ENCODE results near the gene GRPR.

GRPR gene

DNA sequence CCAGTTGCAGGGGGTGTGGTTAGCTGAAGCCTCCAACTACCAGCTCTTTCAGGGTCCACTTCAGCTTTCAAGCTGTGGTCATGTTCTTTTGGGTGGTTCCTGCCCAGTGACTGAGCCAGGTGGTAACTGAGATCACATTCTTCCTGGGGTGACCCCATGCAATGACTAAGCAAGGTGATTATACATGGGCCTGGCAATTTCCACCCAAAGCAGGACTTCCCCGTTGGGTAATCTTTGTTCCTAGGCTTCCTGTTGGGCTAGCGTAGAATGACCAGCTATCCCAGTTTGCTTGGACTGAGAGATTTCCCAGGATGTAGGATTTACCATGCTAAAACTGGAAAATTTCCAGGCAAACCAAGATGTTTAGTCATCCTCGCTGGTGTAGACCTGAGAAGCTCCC is 25.5 kb downstream of the GRPR start:
- H2BK120ac ChIP-seq (ENCODE audit: low read depth, low read length): no peak overlapping the region
- H3K4me2 ChIP-seq (ENCODE audit: low read length, poor library complexity, severe bottlenecking): no peak overlapping the region
- no peak overlapping the region for H3K23ac ChIP-seq (ENCODE audit: low read length in 2 of 2)
- H2BK5ac ChIP-seq (ENCODE audit: low read depth, low read length, poor library complexity, severe bottlenecking): no peak overlapping the region
- no peak overlapping the region for H3K14ac ChIP-seq (ENCODE audit: low read length in 2 of 2)
- H3K36me3 ChIP-seq (ENCODE audit: control insufficient read depth in 1 of 2, insufficient read depth in 2 of 2, low read depth in 1 of 2, low read length in 2 of 2): no peaks in the 10 kb centered on the region
- no peak overlapping the region for H3K4me3 ChIP-seq (ENCODE audit: insufficient read depth in 1 of 2, low read depth in 1 of 2, low read length in 2 of 2)
- no peak overlapping the region for H3K4ac ChIP-seq (ENCODE audit: low read depth in 1 of 2, low read length in 2 of 2)
- no peak overlapping the region for H4K91ac ChIP-seq (ENCODE audit: low read length)
- no peak overlapping the region for H4K8ac ChIP-seq (ENCODE audit: low read length)
- no peak overlapping the region for H2AFZ ChIP-seq (ENCODE audit: low read depth, low read length)
- H2BK15ac ChIP-seq (ENCODE audit: low read depth, poor library complexity, severe bottlenecking): no peak overlapping the region
- H3K4me1 ChIP-seq (ENCODE audit: control insufficient read depth, insufficient read depth, low read depth, low read length): no peaks in the 10 kb centered on the region
- no peaks in the 10 kb centered on the region for H3K9me3 ChIP-seq (ENCODE audit: control insufficient read depth, low read length)
- no peak overlapping the region for H2AK5ac ChIP-seq (ENCODE audit: low read length, severe bottlenecking)
- 67% methylated on average over 3 of the region's 3 CpGs for WGBS
- H3K79me1 ChIP-seq (replicated peaks; ENCODE audit: low read length, poor library complexity, severe bottlenecking): no peaks in the 10 kb centered on the region
- no peak for DNase-seq
- H3K27me3 ChIP-seq (ENCODE audit: control insufficient read depth in 1 of 2, insufficient read depth in 1 of 2, low read length in 2 of 2): no peaks in the 10 kb centered on the region
- no peak overlapping the region for H3K27ac ChIP-seq (ENCODE audit: low read length, poor library complexity, severe bottlenecking)
- H2BK12ac ChIP-seq (ENCODE audit: low read length in 2 of 2): no peak overlapping the region
- no peak overlapping the region for H3K9ac ChIP-seq (ENCODE audit: low read length)
- H3K18ac ChIP-seq (ENCODE audit: low read depth in 1 of 2, low read length in 2 of 2): peak overlapping the region in 1 of 2 experiments; percentile 21

- Histone ChIP-seq H4K8ac (ENCODE audit: low read length) (no peak overlapping the region), H3K4ac (ENCODE audit: low read depth in 1 of 2, low read length in 2 of 2) (no peak overlapping the region), H3K9ac (ENCODE audit: low read length) (no peak overlapping the region), H2BK12ac (ENCODE audit: low read length in 2 of 2) (no peak overlapping the region), H3K4me1 (ENCODE audit: control insufficient read depth, insufficient read depth, low read depth, low read length) (no peaks in the 10 kb centered on the region), H2BK5ac (ENCODE audit: low read depth, low read length, poor library complexity, severe bottlenecking) (no peak overlapping the region), H3K36me3 (ENCODE audit: control insufficient read depth in 1 of 2, insufficient read depth in 2 of 2, low read depth in 1 of 2, low read length in 2 of 2) (no peaks in the 10 kb centered on the region), H3K27ac (ENCODE audit: low read length, poor library complexity, severe bottlenecking) (no peak overlapping the region), H2AK5ac (ENCODE audit: low read length, severe bottlenecking) (no peak overlapping the region), H3K18ac (ENCODE audit: low read depth in 1 of 2, low read length in 2 of 2) (no peak overlapping the region), H2BK15ac (ENCODE audit: low read depth, poor library complexity, severe bottlenecking) (no peak overlapping the region), H3K14ac (ENCODE audit: low read length in 2 of 2) (no peak overlapping the region), H2BK120ac (ENCODE audit: low read depth, low read length) (no peak overlapping the region), H2AFZ (ENCODE audit: low read depth, low read length) (no peak overlapping the region), H3K23ac (ENCODE audit: low read length in 2 of 2) (no peak overlapping the region), H4K91ac (ENCODE audit: low read length) (no peak overlapping the region), H3K4me3 (ENCODE audit: insufficient read depth in 1 of 2, low read depth in 1 of 2, low read length in 2 of 2) (no peak overlapping the region), H3K79me1 (replicated peaks; ENCODE audit: low read length, poor library complexity, severe bottlenecking) (no peaks in the 10 kb centered on the region), H3K4me2 (ENCODE audit: low read length, poor library complexity, severe bottlenecking) (no peak overlapping the region), H3K9me3 (ENCODE audit: control insufficient read depth, low read length) (no peaks in the 10 kb centered on the region), H3K27me3 (ENCODE audit: control insufficient read depth in 1 of 2, insufficient read depth in 1 of 2, low read length in 2 of 2) (peaks cover 0 to 5% of the 10 kb centered on the region in 2 experiments)
- WGBS: 100% methylated on average over 2 of the region's 5 CpGs
- DNase-seq: no peak
These were observed 32.3 kb downstream of the GRPR start for GRCh38 chrX:16155581-16156096.

DNA sequence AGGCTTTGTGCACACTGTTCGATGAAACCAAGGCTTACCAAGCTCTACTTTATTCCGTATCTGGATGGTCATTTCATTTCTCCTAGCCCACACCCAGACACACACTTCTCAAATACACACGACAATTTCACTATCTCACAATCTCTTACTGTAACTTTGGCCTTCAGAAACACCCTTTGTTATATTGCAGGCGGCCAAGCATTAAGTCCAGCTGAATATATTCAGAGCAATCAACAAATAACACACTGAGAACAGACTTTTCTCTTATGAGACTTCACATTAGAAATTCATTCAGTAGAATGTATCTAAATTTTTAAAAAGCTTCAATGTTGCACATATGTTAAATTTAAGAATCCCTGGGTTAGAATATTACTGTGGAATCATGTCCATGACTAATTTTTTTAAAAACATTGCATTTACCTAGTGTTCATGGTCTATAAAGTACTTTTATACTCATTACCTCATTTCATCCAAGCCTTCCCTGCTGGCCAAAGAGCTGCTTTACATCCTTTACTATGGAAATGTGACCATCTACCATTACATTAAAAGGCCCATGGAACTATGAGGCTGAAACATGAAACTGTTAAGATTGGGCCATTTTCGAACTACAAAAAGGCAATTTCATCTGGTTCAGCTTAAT is 33.4 kb downstream of the GRPR start:
- no peak overlapping the region for H3K4ac ChIP-seq (ENCODE audit: low read depth in 1 of 2, low read length in 2 of 2)
- H3K4me1 ChIP-seq (ENCODE audit: control insufficient read depth, insufficient read depth, low read depth, low read length): peaks cover 3% of the 10 kb centered on the region
- no peaks in the 10 kb centered on the region for H3K36me3 ChIP-seq (ENCODE audit: control insufficient read depth in 1 of 2, insufficient read depth in 2 of 2, low read depth in 1 of 2, low read length in 2 of 2)
- no peak overlapping the region for H3K23ac ChIP-seq (ENCODE audit: low read length in 2 of 2)
- H2AK5ac ChIP-seq (ENCODE audit: low read length, severe bottlenecking): no peak overlapping the region
- H3K27ac ChIP-seq (ENCODE audit: low read length, poor library complexity, severe bottlenecking): no peak overlapping the region
- no peak overlapping the region for H2BK5ac ChIP-seq (ENCODE audit: low read depth, low read length, poor library complexity, severe bottlenecking)
- H3K9me3 ChIP-seq (ENCODE audit: control insufficient read depth, low read length): no peaks in the 10 kb centered on the region
- H3K14ac ChIP-seq (ENCODE audit: low read length in 2 of 2): no peak overlapping the region
- no peak overlapping the region for H3K4me3 ChIP-seq (ENCODE audit: insufficient read depth in 1 of 2, low read depth in 1 of 2, low read length in 2 of 2)
- H3K4me2 ChIP-seq (ENCODE audit: low read length, poor library complexity, severe bottlenecking): no peak overlapping the region
- no peaks in the 10 kb centered on the region for H3K79me1 ChIP-seq (replicated peaks; ENCODE audit: low read length, poor library complexity, severe bottlenecking)
- no peak overlapping the region for H2BK12ac ChIP-seq (ENCODE audit: low read length in 2 of 2)
- no peak overlapping the region for H3K18ac ChIP-seq (ENCODE audit: low read depth in 1 of 2, low read length in 2 of 2)
- no peak overlapping the region for H4K8ac ChIP-seq (ENCODE audit: low read length)
- no peak overlapping the region for H3K9ac ChIP-seq (ENCODE audit: low read length)
- H4K91ac ChIP-seq (ENCODE audit: low read length): no peak overlapping the region
- no peak overlapping the region for H2AFZ ChIP-seq (ENCODE audit: low read depth, low read length)
- no peak overlapping the region for H2BK15ac ChIP-seq (ENCODE audit: low read depth, poor library complexity, severe bottlenecking)
- 98% methylated on average over 5 of the region's 5 CpGs for WGBS
- peaks cover 0 to 5% of the 10 kb centered on the region in 2 experiments for H3K27me3 ChIP-seq (ENCODE audit: control insufficient read depth in 1 of 2, insufficient read depth in 1 of 2, low read length in 2 of 2)
- no peak for DNase-seq
- no peak overlapping the region for H2BK120ac ChIP-seq (ENCODE audit: low read depth, low read length)

GRCh38 chrX:16160729-16161128 is 37.4 kb downstream of the GRPR start:
- Histone ChIP-seq H2BK15ac (ENCODE audit: low read depth, poor library complexity, severe bottlenecking) (no peak overlapping the region), H3K18ac (ENCODE audit: low read depth in 1 of 2, low read length in 2 of 2) (no peak overlapping the region), H3K23ac (ENCODE audit: low read length in 2 of 2) (no peak overlapping the region), H3K4me2 (ENCODE audit: low read length, poor library complexity, severe bottlenecking) (no peak overlapping the region), H2BK5ac (ENCODE audit: low read depth, low read length, poor library complexity, severe bottlenecking) (no peak overlapping the region), H3K14ac (ENCODE audit: low read length in 2 of 2) (no peak overlapping the region), H3K79me1 (replicated peaks; ENCODE audit: low read length, poor library complexity, severe bottlenecking) (no peaks in the 10 kb centered on the region), H3K27me3 (ENCODE audit: control insufficient read depth in 1 of 2, insufficient read depth in 1 of 2, low read length in 2 of 2) (peaks cover 0 to 5% of the 10 kb centered on the region in 2 experiments), H2AK5ac (ENCODE audit: low read length, severe bottlenecking) (no peak overlapping the region), H2BK120ac (ENCODE audit: low read depth, low read length) (no peak overlapping the region), H3K9me3 (ENCODE audit: control insufficient read depth, low read length) (no peaks in the 10 kb centered on the region), H2AFZ (ENCODE audit: low read depth, low read length) (no peak overlapping the region), H3K4me3 (ENCODE audit: insufficient read depth in 1 of 2, low read depth in 1 of 2, low read length in 2 of 2) (no peak overlapping the region), H3K4ac (ENCODE audit: low read depth in 1 of 2, low read length in 2 of 2) (no peak overlapping the region), H3K4me1 (ENCODE audit: control insufficient read depth, insufficient read depth, low read depth, low read length) (peaks cover 3% of the 10 kb centered on the region), H4K8ac (ENCODE audit: low read length) (no peak overlapping the region), H3K9ac (ENCODE audit: low read length) (no peak overlapping the region), H3K27ac (ENCODE audit: low read length, poor library complexity, severe bottlenecking) (peak overlapping the region; percentile 88), H4K91ac (ENCODE audit: low read length) (no peak overlapping the region), H3K36me3 (ENCODE audit: control insufficient read depth in 1 of 2, insufficient read depth in 2 of 2, low read depth in 1 of 2, low read length in 2 of 2) (no peaks in the 10 kb centered on the region), H2BK12ac (ENCODE audit: low read length in 2 of 2) (no peak overlapping the region)
- peak; percentile 69 for DNase-seq
- WGBS: 0% methylated on average over 2 of the region's 3 CpGs
